Ishikawa (cell line): Measurements from ENCODE around the gene RYR1.

Experiments
- CEBPB ChIP-seq: IDR thresholded peaks from 2 replicates; pipeline ENCODE4 v1.6.1; 2012
- CREB1 ChIP-seq: IDR thresholded peaks from 2 replicates; pipeline ENCODE4 v1.6.1; 2012; ENCODE audit warnings: low read depth
- EGR1 ChIP-seq: IDR thresholded peaks from 2 replicates; pipeline ENCODE4 v1.6.1; 2012
- EP300 ChIP-seq: IDR thresholded peaks from 2 replicates; pipeline ENCODE4 v1.6.1; 2012; ENCODE audit warnings: borderline replicate concordance
- FOXM1 ChIP-seq: IDR thresholded peaks from 2 replicates; pipeline ENCODE4 v1.6.1; 2012; ENCODE audit warnings: low read depth, borderline replicate concordance
- NFIC ChIP-seq: IDR thresholded peaks from 2 replicates; pipeline ENCODE4 v1.6.1; 2012
- RAD21 ChIP-seq: IDR thresholded peaks from 2 replicates; pipeline ENCODE4 v1.6.1; 2012; ENCODE audit warnings: low read depth
- TAF1 ChIP-seq: IDR thresholded peaks from 2 replicates; pipeline ENCODE4 v1.6.1; 2012; ENCODE audit warnings: low read depth, mild to moderate bottlenecking
- TCF12 ChIP-seq: IDR thresholded peaks from 2 replicates; pipeline ENCODE4 v1.6.1; 2012; ENCODE audit warnings: low read depth
- TEAD4 ChIP-seq: IDR thresholded peaks from 2 replicates; pipeline ENCODE4 v1.6.1; 2012
- YY1 ChIP-seq: IDR thresholded peaks from 2 replicates; pipeline ENCODE4 v1.6.1; 2012; ENCODE audit warnings: low read depth
- ZBTB7A ChIP-seq: IDR thresholded peaks from 2 replicates; pipeline ENCODE4 v1.6.1; 2012; ENCODE audit warnings: low read depth
- TF ChIP-seq, protein P1 (sequence below): IDR thresholded peaks from 2 replicates; pipeline ENCODE4 v1.6.1; 2012
- TF ChIP-seq, protein P2 (sequence below): IDR thresholded peaks from 2 replicates; pipeline ENCODE4 v1.6.1; 2012; ENCODE audit warnings: low read depth, mild to moderate bottlenecking
- TF ChIP-seq, protein P3 (sequence below): IDR thresholded peaks from 2 replicates; pipeline ENCODE4 v1.6.1; 2012

Gene RYR1

DNA sequence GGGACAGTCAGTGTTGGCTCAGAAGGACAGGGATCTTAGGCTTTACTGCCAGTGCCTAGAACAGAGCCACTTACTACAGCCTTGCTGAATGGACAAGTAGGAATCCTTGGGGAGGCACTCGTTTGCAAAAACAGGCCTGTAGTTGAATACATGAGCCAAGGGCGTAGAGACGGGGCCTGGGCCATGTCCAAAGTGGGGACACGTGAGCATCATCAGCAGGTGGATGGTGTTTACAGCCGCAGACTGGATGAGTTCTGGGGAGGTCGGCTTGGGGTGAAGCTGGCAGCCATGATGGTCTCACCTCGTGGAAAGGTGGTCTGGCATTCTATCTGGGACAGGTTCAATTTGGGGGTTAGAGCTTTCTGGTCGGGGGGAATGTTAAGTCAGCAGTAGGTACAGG, 17.5 kb downstream of the RYR1 start:
- TF ChIP-seq, protein P1, sequence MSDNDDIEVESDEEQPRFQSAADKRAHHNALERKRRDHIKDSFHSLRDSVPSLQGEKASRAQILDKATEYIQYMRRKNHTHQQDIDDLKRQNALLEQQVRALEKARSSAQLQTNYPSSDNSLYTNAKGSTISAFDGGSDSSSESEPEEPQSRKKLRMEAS = no peak
- TF ChIP-seq RAD21 (no peak), TEAD4 (no peak), CEBPB (no peak), ZBTB7A (no peak)
- TF ChIP-seq, protein P2, sequence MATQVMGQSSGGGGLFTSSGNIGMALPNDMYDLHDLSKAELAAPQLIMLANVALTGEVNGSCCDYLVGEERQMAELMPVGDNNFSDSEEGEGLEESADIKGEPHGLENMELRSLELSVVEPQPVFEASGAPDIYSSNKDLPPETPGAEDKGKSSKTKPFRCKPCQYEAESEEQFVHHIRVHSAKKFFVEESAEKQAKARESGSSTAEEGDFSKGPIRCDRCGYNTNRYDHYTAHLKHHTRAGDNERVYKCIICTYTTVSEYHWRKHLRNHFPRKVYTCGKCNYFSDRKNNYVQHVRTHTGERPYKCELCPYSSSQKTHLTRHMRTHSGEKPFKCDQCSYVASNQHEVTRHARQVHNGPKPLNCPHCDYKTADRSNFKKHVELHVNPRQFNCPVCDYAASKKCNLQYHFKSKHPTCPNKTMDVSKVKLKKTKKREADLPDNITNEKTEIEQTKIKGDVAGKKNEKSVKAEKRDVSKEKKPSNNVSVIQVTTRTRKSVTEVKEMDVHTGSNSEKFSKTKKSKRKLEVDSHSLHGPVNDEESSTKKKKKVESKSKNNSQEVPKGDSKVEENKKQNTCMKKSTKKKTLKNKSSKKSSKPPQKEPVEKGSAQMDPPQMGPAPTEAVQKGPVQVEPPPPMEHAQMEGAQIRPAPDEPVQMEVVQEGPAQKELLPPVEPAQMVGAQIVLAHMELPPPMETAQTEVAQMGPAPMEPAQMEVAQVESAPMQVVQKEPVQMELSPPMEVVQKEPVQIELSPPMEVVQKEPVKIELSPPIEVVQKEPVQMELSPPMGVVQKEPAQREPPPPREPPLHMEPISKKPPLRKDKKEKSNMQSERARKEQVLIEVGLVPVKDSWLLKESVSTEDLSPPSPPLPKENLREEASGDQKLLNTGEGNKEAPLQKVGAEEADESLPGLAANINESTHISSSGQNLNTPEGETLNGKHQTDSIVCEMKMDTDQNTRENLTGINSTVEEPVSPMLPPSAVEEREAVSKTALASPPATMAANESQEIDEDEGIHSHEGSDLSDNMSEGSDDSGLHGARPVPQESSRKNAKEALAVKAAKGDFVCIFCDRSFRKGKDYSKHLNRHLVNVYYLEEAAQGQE = no peak

DNA sequence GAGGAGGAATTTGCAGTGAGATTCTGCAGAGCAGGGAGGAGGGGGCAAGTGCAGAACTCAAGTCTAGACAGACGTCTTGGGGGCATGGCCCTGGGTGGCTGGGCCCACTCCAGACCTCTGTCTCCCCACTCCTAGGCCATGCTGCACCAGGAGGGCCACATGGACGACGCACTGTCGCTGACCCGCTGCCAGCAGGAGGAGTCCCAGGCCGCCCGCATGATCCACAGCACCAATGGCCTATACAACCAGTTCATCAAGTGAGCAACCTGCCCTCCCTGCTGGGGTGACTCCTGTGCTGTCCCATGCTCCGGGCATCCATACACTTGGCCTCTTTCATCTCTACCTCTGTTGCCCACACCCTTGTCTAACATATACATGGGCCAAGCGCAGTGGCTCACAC, 18.1 kb downstream of the RYR1 start:
- TF ChIP-seq CEBPB (no peak), CREB1 (no peak), TCF12 (no peak), EP300 (no peak), YY1 (no peak), TAF1 (no peak)
- TF ChIP-seq, protein P3, sequence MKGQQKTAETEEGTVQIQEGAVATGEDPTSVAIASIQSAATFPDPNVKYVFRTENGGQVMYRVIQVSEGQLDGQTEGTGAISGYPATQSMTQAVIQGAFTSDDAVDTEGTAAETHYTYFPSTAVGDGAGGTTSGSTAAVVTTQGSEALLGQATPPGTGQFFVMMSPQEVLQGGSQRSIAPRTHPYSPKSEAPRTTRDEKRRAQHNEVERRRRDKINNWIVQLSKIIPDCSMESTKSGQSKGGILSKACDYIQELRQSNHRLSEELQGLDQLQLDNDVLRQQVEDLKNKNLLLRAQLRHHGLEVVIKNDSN = no peak
- TF ChIP-seq, protein P2 = no peak

DNA sequence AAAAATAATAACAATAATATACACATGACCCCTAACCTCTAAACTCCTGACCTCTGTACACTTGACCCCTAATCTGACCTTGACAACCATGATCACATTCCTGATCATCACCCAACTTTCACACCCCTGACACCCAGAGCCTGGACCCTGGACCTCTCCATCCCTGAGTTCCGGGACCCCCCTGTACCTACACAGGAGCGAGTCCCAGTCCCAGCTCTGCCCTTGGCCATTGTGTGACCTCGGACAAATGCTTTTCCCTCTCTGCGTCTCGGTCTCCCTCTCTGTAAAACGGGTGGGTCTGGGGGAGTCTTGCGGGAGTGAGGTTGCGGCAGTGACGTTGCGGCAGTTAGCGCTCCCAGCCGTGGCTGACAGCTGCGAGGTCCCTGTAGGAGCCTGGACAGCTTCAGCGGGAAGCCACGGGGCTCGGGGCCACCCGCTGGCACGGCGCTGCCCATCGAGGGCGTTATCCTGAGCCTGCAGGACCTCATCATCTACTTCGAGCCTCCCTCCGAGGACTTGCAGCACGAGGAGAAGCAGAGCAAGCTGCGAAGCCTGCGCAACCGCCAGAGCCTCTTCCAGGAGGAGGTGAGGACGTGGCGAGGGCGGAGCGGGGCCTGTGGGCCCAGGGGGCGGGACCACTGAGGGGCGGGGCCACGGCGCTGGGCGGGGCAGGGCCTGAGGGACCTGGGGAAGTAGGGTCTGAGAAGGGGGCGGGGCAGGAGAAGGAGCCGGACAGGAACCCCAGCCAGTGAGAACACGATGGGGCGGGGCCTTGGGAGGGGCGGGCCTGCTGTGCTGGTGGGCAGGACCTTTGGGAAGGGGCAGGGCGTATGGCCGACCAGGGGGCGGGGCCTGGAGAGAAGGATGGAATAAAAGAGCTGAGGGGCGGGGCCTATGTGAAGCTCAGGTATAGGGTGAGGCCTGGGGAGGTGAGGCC, 19.2 kb downstream of the RYR1 start:
- TF ChIP-seq YY1 = no peak
- TF ChIP-seq, protein P1 = peak; percentile 99

DNA sequence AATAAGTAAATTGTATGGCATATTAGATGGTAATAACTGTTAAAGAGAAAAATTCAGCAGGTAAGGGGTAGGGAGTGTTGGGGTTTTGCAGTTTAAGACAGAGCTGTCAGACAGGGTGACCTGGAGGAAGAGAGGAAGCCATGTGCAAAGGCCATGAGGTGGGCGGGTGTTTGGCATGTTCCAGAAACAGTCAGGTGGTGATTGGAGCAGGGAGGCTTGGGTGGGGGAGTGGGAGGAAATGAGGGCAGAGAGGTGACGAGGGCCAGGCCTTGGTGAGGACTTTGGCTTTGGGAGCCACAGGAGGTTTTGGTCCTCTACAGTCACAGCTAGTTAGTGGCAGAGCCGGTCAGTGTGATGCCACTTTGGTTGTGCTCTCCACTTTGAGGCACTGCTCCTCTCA, 20.1 kb downstream of the RYR1 start:
- TF ChIP-seq EP300 = no peak
- no peak for TF ChIP-seq YY1
- no peak for TF ChIP-seq TAF1

DNA sequence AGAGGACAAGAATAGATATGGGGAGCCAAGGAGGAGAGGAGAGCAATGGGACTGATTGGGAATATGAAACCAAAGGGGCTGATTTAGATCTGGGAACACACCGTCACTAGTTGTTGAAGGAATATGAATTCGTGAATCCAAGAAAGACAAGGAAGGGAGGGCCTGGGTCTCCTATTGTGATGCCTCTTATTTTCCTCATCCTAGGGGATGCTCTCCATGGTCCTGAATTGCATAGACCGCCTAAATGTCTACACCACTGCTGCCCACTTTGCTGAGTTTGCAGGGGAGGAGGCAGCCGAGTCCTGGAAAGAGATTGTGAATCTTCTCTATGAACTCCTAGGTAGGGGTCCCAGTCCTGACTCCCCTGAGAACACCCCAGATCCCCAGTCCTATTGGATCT, 21.5 kb downstream of the RYR1 start:
- TF ChIP-seq RAD21 (no peak), TCF12 (no peak), CEBPB (no peak), CREB1 (no peak), EGR1 (no peak), YY1 (no peak), ZBTB7A (0 out of 2 replicates have a peak, but pooled peaks have one; percentile 49)
- TF ChIP-seq, protein P2 = peak; percentile 96
- TF ChIP-seq, protein P3 = no peak

DNA sequence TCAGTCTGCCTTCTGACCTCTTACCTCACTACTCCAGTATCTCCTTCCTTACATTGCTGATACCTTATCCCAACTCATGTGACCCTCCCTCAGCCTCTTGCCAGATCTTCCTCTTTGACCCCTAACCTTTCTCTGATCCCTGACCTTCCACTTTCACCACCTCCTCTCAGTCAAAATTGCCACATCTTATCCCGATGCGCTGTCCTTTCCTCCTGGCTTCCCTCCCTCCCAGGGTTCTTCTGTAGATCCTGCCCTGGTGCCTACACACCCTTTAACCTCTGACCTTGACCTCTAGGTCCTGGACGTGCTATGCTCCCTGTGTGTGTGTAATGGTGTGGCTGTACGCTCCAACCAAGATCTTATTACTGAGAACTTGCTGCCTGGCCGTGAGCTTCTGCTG, 23.7 kb downstream of the RYR1 start:
- TF ChIP-seq YY1 = no peak
- TF ChIP-seq, protein P3 = no peak
- TF ChIP-seq TAF1 = no peak
- TF ChIP-seq FOXM1 = no peak
- no peak for TF ChIP-seq ZBTB7A
- TF ChIP-seq CEBPB = no peak
- TF ChIP-seq, protein P2 = no peak
- no peak for TF ChIP-seq TCF12
- TF ChIP-seq, protein P1 = no peak
- TF ChIP-seq CREB1 = no peak
- no peak for TF ChIP-seq RAD21
- TF ChIP-seq EGR1 = no peak
- TF ChIP-seq NFIC = no peak
- no peak for TF ChIP-seq TEAD4
- no peak for TF ChIP-seq EP300
